MM.1S (cell line): ENCODE results near the gene MLLT10.

Experiments used
- DNase-seq: peaks from one replicate; pipeline ENCODE4 v3.0.0-alpha.2; 2015
- H2AFZ ChIP-seq: fragments of 300-600 bp; sonication (generic); 2 replicates; pipeline ENCODE4 v1.6.0; 2016; ENCODE audit warnings: antibody characterized with exemption, low read length
- H3F3A ChIP-seq: fragments of 300-600 bp; sonication (generic); 2 replicates; pipeline ENCODE4 v1.6.1; 2016; ENCODE audit warnings: mild to moderate bottlenecking, antibody characterized with exemption, low read length, moderate library complexity, mixed read lengths; ENCODE audit not compliant: insufficient read depth
- H3K27ac ChIP-seq: fragments of 300-600 bp; sonication (generic); 2 replicates; pipeline ENCODE4 v1.5.1; 2016; ENCODE audit warnings: mild to moderate bottlenecking, low read length
- H3K27me3 ChIP-seq: fragments of 300-600 bp; sonication (generic); replicated peaks from 2 replicates; pipeline ENCODE4 v1.6.0; 2016; ENCODE audit warnings: low read length; ENCODE audit not compliant: insufficient read depth
- H3K36me3 ChIP-seq: fragments of 300-600 bp; sonication (generic); replicated peaks from 2 replicates; pipeline ENCODE4 v1.6.1; 2016; ENCODE audit warnings: mild to moderate bottlenecking, low read length, mixed read lengths; ENCODE audit not compliant: insufficient read depth
- H3K4me1 ChIP-seq: fragments of 300-600 bp; sonication (generic); 2 replicates; pipeline ENCODE4 v1.6.1; 2016; ENCODE audit warnings: low read length, mixed read lengths
- H3K4me2 ChIP-seq: fragments of 300-600 bp; sonication (generic); 2 replicates; pipeline ENCODE4 v1.6.0; 2016; ENCODE audit warnings: low read depth, low read length
- H3K4me3 ChIP-seq: fragments of 300-600 bp; sonication (generic); 2 replicates; pipeline ENCODE4 v1.5.1; 2016; ENCODE audit warnings: low read length, mixed read lengths
- H3K79me2 ChIP-seq: fragments of 300-600 bp; sonication (generic); 2 replicates; pipeline ENCODE4 v1.6.1; 2016; ENCODE audit warnings: mixed run types, low read length, mixed read lengths
- H3K9ac ChIP-seq: fragments of 300-600 bp; sonication (generic); 2 replicates; pipeline ENCODE4 v1.6.1; 2016; ENCODE audit warnings: low read length, mixed read lengths
- H3K9me2 ChIP-seq: fragments of 300-600 bp; sonication (generic); replicated peaks from 2 replicates; pipeline ENCODE4 v1.6.1; 2016; ENCODE audit warnings: mild to moderate bottlenecking, low read length, mixed read lengths; ENCODE audit not compliant: insufficient read depth
- H3K9me3 ChIP-seq: fragments of 300-600 bp; sonication (generic); replicated peaks from 2 replicates; pipeline ENCODE4 v1.6.1; 2016; ENCODE audit warnings: mild to moderate bottlenecking, low read length, mixed read lengths; ENCODE audit not compliant: insufficient read depth
- H4K20me1 ChIP-seq: fragments of 300-600 bp; sonication (generic); 2 replicates; pipeline ENCODE4 v1.6.1; 2016; ENCODE audit warnings: mild to moderate bottlenecking, low read length, moderate library complexity, mixed read lengths; ENCODE audit not compliant: insufficient read depth
- CTCF ChIP-seq: fragments of 300-600 bp; sonication (generic); IDR thresholded peaks from 2 replicates; pipeline ENCODE4 v1.5.1; 2016; ENCODE audit warnings: antibody characterized with exemption, low read length, mixed read lengths
- EZH2 ChIP-seq: fragments of 300-600 bp; sonication (generic); optimal IDR thresholded peaks from 2 replicates; pipeline ENCODE3; 2017; ENCODE audit warnings: low read depth, mild to moderate bottlenecking, antibody characterized with exemption, low read length, mixed read lengths
- EZH2phosphoT487 ChIP-seq: fragments of 300-600 bp; sonication (generic); IDR thresholded peaks from 2 replicates; pipeline ENCODE4 v1.6.1; 2018; ENCODE audit warnings: antibody characterized with exemption, low read length

MLLT10 gene

GRCh38 chr10:21637795-21638194, 103.8 kb downstream of the MLLT10 start:
- Histone ChIP-seq H3K79me2 (peaks cover 26% of the 10 kb centered on the region; the same call in 1 of the 2 replicates), H3K9ac (no peak overlapping the region), H3K36me3 (no peaks in the 10 kb centered on the region)

GRCh38 chr10:21638681-21639080, 104.6 kb downstream of the MLLT10 start:
- Histone ChIP-seq H3K9me2 (no peaks in the 10 kb centered on the region), H3K79me2 (peaks cover 26% of the 10 kb centered on the region; the same call in 1 of the 2 replicates), H3K27me3 (no peaks in the 10 kb centered on the region), H3K4me1 (no peaks in the 10 kb centered on the region), H3K4me3 (no peak overlapping the region), H2AFZ (no peak overlapping the region), H3K36me3 (no peaks in the 10 kb centered on the region), H3F3A (no peaks in the 10 kb centered on the region), H3K9ac (no peak overlapping the region), H3K27ac (no peak overlapping the region), H3K4me2 (no peak overlapping the region), H3K9me3 (no peaks in the 10 kb centered on the region), H4K20me1 (no peaks in the 10 kb centered on the region)
- TF ChIP-seq EZH2phosphoT487: no peak
- TF ChIP-seq CTCF: no peak
- TF ChIP-seq EZH2: no peak
- no peak for DNase-seq

More at GRCh38 chr10:21637795-21638194, 103.8 kb downstream of the MLLT10 start:
- Histone ChIP-seq H3K4me1 (no peaks in the 10 kb centered on the region), H3K9me3 (no peaks in the 10 kb centered on the region), H4K20me1 (no peaks in the 10 kb centered on the region), H2AFZ (no peak overlapping the region), H3F3A (no peaks in the 10 kb centered on the region), H3K9me2 (no peaks in the 10 kb centered on the region), H3K4me2 (no peak overlapping the region), H3K27ac (no peak overlapping the region), H3K27me3 (no peaks in the 10 kb centered on the region), H3K4me3 (no peak overlapping the region)
- no peak for DNase-seq
- TF ChIP-seq CTCF: no peak
- no peak for TF ChIP-seq EZH2
- no peak for TF ChIP-seq EZH2phosphoT487

GRCh38 chr10:21648040-21648439, 114.0 kb downstream of the MLLT10 start:
- Histone ChIP-seq H3K4me1 (no peaks in the 10 kb centered on the region), H3K4me3 (no peak overlapping the region), H3K9ac (no peak overlapping the region), H3K27me3 (no peaks in the 10 kb centered on the region), H3F3A (no peaks in the 10 kb centered on the region), H3K9me3 (no peaks in the 10 kb centered on the region), H4K20me1 (no peaks in the 10 kb centered on the region), H3K79me2 (peaks cover 16% of the 10 kb centered on the region), H3K4me2 (no peak overlapping the region), H3K9me2 (no peaks in the 10 kb centered on the region), H3K27ac (no peak overlapping the region), H2AFZ (no peak overlapping the region), H3K36me3 (no peaks in the 10 kb centered on the region)
- no peak for DNase-seq
- TF ChIP-seq EZH2phosphoT487 (no peak), CTCF (no peak), EZH2 (no peak)
